HG03571 (cell line): Measurements from ENCODE around the gene CHTF8.
A peak's percentile ranks its signal among the peaks of the same experiment; 100 is the strongest.
"Not testable (repeated sequence)": the region's sequence is repeated elsewhere in the genome, so short reads cannot be mapped to it uniquely, and the experiment has no call there.

Experiments used
- ATAC-seq: cut with Tn5 transposase; IDR thresholded peaks from one replicate; pipeline ENCODE4 v1.9.1; 2021; ENCODE audit not compliant: unreplicated experiment

CHTF8 gene

DNA sequence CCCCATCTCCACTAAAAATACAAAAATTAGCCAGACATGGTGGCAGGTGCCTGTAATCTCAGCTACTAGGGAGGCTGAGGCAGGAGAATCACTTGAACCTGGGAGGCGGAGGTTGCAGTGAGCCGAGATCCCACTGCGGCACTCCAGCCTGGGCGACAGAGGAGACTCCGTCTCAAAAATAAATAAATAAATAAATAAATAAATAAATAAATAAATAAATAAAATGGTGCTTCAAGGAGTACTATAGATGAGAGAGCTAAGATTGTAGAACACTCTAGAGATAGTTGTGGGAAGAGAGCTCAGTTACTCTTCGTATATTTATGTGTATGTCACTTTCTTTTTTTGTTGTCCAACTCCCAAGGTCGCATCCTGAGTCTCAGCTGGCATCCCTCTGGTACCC is 7.1 kb upstream of the CHTF8 start:
- ATAC-seq = not testable (repeated sequence)

DNA sequence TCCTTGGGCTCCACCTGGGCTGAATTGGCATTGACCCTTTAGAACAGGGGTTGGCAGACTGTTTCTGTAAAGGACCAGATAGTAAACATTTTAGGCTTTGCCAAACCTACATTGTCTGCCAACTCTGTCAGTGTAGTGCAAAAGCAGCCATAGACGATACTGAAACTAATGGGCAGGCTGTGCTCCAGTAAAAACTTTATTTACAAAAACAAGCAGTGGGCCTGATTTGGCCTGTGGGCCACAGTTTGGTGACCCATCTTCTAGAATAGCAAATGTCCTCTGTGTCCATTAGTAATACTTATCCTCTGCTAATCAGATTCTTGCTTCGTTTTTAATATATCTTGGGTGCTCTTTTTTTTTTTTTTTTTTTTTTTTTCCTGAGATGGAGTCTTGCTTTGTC is 6.2 kb upstream of the CHTF8 start:
- no peak for ATAC-seq

DNA sequence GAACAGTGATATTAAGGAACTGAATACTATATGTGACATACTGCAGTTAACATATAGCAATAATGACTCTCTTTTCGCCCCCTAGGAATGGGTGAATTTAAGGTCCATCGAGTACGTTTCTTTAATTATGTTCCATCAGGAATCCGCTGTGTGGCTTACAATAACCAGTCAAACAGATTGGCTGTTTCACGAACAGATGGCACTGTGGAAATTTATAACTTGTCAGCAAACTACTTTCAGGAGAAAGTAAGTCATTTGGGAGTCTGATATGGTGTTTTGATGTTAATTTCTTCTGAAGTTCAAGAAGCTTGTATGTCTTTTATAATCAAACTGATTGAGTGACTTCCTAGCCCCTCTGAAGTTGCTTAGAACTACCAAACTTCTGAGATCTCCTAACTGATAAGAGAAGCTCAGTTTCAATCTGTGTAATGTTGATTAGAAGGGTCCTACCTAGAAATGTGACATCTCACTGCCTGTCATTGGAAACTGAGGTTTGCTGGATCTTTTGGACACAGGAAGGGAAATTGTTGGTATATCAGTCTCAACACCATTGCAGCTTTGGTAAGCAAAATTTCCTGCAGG is 1.1 kb upstream of the CHTF8 start:
- no peak for ATAC-seq

DNA sequence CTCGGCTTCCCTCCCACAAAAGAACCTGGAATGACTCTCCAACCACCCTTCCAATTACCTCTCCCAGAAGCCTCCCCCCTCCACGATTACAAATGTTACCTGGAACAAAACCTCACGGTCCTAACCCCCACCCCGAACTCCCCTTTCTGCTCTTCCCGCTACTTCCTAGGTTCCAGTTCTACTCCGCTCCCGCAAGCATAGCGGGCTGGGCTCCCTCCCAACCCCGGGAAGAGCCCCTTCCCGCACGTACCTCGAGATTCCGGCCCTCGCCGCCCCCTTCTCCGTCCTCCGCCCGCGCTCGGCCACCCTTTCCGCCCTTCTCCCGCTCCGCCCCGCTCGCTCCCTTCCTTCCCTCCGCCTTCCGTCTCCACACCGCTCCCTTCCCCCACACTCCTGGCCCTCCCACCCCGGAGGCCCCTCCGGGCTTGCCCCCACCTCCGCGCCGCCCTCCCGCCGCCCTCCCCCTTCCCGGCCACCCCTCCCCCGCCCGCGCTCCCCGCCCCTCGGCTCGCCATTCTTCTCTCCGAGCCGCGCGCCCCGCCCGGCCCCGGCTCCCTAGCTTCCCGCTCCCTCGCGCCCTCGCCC is 457 bp downstream of the CHTF8 start:
- peak; percentile 11 for ATAC-seq

DNA sequence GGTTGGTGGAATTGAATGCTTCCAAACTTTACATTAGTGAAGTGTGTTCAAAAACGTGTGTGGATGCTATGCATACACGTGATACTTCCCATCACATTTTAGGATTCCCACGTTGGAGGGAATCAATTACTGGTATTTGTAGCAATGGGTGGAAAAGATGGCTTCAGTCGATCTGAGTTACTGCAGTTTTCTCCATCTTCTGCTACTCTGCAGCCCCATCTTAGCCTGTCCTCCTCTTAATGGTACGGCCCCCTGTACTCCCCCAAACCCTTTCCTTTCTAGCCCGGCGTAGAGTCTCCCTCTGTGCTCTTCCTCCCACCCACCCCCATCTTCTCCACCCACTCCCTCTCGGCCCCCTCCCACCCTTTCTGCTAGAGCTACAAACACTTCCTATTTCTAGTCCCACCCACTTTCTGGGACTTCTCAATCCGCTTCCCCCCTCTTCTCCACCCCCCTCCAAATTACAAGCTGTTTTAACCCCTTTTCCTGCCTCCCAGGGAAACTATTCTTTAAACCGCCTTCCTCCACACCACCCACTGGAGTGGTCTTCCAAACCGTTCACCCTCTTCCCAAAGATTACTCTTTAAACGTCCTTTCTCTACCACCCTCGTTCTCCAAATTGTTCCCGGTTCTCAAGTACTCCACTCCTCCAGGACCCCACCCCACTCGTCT is 1.1 kb downstream of the CHTF8 start:
- ATAC-seq = no peak

DNA sequence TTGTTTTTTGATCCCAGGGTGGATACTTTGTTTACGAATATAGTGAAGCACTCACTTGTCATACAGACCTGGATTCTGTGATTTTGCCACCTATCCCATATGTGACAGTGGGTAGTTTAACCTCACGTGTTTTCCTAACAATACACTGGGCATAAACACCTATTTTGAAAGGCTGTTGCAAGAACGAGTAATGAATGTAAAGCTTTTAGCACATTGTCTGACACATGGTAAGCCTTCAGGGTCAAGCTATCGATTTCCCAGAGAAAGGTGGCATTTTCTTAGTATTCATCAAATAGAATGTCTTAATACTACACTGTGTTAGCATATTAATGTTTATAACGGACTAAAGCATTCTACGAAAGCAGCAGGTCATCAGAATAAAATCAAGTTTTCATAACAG is 1.9 kb downstream of the CHTF8 start:
- no peak for ATAC-seq

DNA sequence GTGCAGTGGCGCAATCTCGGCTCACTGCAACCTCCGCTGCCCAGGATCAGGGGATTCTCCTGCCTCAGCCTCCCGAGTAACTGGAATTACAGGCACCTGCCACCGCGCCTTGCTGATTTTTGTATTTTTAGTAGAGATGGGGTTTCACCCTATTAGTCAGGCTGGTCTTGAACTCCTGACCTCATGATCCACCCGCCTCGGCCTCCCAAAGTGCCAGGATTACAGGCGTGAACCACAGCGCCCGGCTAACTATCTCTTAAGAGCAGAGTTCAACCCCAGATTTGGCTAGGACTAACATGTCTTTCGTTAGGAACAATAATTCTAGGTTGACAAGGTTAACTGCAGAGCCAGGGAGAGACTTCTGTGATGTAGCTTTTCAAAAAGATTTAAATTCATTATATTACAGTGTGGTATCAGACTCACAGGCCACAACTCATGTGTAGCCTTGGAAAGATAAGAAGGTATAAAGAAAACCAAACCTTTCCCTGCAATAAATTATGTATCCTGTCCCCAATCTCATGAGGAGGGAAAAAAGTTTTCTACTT is 4.3 kb downstream of the CHTF8 start:
- ATAC-seq = no peak

DNA sequence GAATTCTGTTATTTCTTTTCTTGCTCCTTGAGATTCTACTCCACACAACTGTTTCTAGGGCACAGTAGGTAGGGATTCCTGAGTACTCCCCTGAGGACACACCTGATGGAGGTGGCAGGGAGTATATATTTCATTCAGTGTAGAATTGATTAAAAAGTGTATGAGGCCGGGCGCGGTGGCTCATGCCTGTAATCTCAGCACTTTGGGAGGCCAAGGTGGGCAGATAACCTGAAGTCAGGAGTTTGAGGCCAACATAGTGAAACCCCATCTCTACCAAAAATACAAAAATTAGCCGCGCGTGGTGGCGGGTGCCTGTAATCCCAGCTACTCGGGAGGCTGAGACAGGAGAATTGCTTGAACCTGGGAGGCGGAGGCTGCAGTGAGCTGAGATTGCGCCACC is 5.6 kb downstream of the CHTF8 start:
- not testable (repeated sequence) for ATAC-seq

DNA sequence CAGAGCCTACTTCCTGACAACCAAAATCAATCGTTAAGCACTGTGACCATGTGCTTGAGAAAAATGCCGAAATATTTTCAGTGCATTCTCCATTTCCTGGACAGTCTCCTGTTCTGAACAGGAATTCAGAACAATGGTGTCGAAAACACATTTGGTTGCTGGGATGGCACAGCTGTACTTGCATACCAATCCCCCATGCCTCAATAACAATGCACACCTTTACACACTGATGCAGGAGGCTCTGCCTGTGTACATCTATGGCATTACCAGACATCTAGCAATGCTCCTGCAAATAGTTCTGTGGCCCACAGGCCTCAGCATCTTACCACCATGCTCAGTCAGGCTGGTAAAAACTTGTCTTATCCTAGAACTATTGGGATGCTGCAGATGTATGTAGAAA is 6.2 kb downstream of the CHTF8 start:
- ATAC-seq = no peak

DNA sequence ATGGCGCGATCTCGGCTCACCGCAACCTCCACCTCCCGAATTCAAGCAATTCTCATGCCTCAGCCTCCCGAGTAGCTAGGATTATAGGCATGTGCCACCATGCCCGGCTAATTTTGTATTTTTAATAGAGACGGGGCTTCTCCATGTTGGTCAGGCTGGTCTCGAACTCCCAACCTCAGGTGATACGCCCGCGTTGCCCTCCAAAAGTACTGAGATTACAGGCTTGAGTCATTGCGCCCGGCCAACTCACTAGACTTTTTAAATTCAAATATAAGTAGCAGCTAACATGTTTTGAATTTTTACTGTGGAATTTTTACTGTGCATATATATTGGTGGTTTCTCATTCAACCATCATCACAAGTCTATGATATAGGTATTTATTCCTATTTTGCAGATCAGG is 7.4 kb downstream of the CHTF8 start:
- not testable (repeated sequence) for ATAC-seq

DNA sequence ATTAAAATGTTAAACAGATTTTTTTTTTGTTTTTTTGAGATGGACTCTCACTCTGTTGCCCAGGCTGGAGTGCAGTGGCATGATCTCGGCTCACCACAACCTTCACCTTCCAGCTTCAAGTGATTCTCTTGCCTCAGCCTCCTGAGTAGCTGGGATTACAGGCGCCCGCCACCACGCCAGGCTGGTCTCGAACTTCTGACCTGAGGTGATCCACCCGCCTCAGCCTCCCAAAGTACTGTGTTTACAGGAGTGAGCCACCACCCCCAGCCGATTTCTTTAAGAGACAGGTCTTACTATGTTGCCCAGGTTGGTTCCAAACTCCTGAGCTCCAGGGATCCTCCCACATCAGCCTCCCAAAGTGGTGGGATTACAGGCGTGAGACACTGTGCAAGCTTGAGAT is 8.0 kb downstream of the CHTF8 start:
- not testable (repeated sequence) for ATAC-seq

DNA sequence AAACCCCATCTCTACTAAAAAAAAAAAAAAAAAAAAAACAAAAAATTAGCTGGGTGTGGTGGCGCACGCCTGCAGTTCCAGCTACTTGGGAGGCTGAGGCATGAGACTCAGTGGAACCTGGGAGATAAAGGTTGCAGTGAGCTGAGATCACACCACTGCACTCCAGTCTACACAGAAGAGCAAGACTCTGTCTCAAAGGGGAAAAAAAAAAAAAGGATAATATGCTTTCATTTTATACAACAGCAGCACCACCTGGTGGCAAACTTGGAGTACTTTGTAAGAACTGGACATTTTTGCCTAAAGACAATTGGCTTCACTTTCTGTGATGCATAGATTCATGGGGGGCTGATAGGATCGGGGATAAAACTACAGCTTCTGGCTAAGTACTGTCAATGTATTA is 8.5 kb downstream of the CHTF8 start:
- no peak for ATAC-seq

DNA sequence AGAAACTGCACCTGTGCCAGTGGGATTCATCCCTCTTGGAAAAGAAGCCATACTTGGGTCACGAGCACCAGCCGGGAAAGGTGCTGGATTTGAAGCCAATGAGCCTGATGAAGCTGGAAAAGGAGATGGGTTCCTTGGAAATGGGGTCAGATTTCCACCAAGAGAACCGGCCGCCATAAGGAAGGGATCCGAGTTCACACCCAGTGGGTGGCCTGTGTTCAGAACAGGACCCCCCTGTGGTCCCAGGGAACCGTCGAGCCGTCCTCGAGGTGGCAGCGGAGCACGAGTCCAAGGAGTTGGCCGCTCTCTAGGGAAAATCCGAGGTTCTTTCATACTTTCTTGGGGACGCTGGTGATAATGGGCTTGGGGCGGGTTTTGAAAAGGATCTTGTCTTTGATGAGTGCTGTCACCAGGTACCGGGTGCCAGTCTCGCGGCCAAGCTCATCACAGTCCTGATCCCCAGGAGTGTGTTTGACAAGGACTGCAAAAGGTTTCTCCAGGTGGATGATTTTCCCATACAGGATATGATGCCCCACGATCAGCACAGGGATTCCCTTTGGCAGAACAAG is 12.2 kb downstream of the CHTF8 start:
- no peak for ATAC-seq

DNA sequence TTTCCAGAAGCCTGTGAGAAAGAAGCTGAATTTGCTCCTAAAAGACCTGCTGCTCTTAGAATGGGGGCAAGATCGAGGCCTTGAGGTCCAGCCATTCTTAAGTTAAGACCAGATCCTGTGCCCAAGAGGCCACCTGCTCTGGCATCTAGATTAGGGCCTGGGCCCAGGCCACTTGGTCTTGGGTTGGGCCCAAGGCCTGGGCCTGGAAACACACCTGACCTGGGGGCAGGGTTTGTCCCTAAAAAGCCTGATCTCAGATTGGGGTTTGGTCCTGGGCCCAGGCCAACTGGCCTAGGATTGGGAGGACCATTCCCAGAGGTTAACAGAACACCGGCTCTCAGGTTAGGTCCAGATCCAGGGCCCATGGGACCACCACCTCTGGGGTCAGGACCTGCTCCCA is 12.9 kb downstream of the CHTF8 start:
- ATAC-seq = no peak

DNA sequence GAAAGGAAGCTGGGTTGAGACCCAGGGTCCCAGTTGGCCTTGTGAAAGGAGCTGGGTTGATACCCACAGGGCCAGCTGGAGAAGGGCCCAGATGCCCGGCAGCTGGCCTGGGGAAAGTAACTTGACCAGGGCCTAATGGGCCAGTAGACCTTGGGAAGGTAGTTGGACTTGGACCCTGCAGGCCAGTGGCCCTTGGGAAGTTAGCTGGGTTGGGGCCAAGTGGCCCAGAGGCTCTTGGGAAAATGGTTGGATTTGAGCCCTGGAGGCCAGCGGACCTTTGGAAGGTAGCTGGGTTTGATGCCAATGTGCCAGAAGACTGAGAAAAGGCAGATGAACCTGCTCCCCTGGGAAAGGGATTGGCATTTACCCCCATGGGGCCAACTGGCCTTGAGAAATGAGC is 13.4 kb downstream of the CHTF8 start:
- ATAC-seq = no peak

DNA sequence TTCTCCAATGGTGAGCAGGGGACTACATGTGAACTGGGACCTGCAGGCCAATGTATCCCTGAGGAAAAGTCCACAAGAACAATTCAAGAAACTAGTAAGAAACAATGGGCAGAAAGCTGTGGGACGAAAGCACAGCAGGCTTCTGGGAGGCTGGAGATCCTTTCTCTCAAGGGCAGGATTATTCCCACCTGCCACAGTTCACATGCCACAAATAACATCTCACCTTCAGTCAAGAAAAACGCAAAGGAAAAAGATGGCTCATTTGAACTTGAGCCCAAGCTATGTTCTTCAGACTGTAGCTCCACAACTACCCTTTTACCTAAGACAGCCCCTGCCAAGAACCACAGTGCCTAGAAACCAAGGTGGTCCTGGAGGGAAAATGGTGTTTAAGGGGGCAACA is 13.9 kb downstream of the CHTF8 start:
- no peak for ATAC-seq

DNA sequence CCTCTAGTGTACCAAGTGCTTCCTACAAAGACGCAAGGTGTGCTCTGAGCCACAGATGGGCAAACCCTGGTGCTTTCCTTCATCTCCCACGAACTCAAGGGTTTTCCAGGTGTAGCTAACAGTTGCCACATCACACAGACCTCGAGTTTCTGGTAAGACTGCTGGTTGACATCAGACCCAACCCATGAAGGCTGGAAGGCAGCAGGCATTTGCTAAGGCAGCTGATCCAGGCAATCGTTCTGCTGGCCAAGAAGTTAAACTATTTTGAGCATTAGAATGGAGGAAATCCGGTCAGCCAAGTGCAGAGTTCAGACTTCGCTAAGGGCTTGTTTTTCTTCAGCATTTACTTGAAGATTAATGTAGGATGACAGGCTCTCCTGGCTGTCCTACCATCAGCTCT is 15.5 kb downstream of the CHTF8 start:
- ATAC-seq = no peak

DNA sequence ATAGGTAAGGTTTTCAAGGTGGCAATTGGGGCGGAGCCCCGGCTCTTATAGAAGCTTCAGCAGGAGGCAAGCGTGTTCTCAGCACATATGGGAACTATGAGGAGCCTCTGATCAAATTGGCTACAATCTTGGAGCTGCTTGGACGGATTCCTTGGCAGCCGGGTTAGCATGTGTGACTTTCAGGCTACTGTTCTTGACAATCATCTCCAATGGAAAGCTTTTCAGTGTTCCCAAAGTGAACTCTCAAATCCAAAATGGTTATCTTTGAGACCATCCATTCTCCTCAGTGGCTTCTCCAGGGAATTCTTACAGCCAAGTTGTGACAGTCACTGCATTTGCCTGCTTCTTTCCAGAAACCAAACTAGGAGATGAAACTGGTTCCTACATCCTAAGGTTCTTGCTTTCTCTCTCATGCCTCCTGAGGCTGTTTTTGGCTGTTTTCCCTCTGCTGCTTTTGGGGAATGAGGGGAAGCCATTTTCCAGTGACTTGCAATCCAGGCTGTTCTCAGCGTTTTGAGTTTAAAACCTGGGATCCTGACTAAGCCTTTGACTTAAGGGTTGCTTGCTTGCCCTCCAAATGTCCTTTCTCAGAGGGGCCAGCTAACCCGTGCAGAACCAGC is 16.0 kb downstream of the CHTF8 start:
- ATAC-seq = no peak

DNA sequence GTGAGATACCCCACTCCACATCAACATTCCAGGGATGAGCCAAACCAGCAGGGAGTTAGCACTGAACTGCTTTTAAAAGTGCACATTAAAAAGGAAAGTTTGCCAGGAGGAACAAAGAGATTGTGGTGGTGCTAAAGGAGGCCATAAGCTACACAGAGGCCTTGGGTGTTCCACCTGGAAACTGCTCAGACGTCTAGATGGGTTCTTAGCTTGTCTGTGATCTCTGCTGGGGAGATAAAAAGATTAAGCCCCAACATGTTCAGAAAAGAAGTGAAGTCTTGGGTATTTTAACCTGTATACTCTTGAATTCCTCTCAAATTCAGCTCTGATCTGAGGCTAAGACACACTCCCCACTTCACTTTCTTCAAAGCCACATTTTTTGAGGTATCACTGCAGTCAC is 16.6 kb downstream of the CHTF8 start:
- ATAC-seq = no peak

DNA sequence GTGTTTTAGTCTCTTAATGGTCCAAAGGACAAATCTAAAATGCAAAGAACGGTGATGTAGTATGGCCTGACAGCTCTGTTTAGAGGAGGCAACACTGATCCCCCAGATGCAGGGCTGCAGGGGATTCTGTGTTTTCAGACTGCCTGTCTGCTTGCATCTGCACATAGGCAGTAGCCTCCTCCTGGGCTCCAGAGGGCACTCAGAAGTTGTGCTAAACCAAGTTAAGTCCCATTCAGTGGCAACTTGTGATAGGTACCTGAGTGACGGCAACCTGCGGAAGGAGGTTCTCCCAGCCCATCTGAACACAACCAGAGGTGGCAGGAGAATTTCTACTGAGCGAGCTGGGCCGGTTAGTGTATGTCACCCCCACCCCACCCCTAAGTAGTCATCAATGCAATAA is 17.0 kb downstream of the CHTF8 start:
- no peak for ATAC-seq

DNA sequence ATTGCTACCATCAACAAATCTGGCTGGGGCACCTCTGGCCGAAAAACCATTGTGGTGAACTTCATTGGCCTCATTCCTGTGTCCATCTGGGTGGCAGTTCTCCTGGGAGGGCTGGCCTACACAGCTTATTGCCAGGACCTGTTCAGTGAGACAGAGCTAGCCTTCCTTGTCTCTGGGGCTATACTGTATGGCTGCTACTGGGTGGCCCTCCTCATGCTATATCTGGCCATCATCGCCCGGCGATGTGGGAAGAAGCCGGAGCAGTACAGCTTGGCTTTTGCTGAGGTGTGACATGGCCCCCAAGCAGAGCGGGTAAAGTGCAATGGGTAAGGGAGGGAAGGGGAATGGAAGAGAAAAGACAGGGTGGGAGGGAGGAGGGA is 17.4 kb downstream of the CHTF8 start:
- ATAC-seq = no peak
